Progenitor cell of endocrine pancreas (in vitro differentiated cells): ENCODE data around the gene CTNNA3. TPM values are rescaled to one million over a fixed set of nuclear protein-coding genes. Genes with fewer than 3 reads are reported as not detected.

Experiments used
- DNase-seq: peaks from one replicate; pipeline ENCODE4 v3.0.0; 2021; ENCODE audit warnings: low spot score; ENCODE audit not compliant: unreplicated experiment
- H3K27ac Mint-ChIP-seq: 2 replicates; pipeline ENCODE4 v1.8.0; 2021; ENCODE audit warnings: mild to moderate bottlenecking, moderate library complexity, mixed read lengths
- H3K27me3 Mint-ChIP-seq: 2 replicates; pipeline ENCODE4 v1.8.0; 2021; ENCODE audit warnings: mixed read lengths
- H3K36me3 Mint-ChIP-seq: 2 replicates; pipeline ENCODE4 v1.8.0; 2022; ENCODE audit warnings: mixed read lengths; ENCODE audit not compliant: insufficient read depth
- H3K4me1 Mint-ChIP-seq: 2 replicates; pipeline ENCODE4 v1.8.0; 2021; ENCODE audit warnings: low read depth, mixed read lengths
- H3K4me3 Mint-ChIP-seq: 2 replicates; pipeline ENCODE4 v1.8.0; 2021; ENCODE audit warnings: low read depth, mild to moderate bottlenecking, moderate library complexity, mixed read lengths
- H3K9me3 Mint-ChIP-seq: 2 replicates; pipeline ENCODE4 v1.8.0; 2021; ENCODE audit warnings: low read depth, mixed read lengths
- total RNA-seq: library from RNA; stranded (reverse); gene quantifications from 2 replicates; pipeline ENCODE4 v1.2.1, GENCODE V29; 2021
- TF ChIP-seq, protein P1 (sequence below): fragments of 200-600 bp; sonication (generic); IDR thresholded peaks from one replicate; pipeline ENCODE4 v1.5.0; 2021; ENCODE audit warnings: antibody characterized with exemption, mild to moderate bottlenecking; ENCODE audit not compliant: unreplicated experiment

The CTNNA3 gene
- total RNA-seq, 1 donor from 2014 or later, result 1.7 TPM

GRCh38 chr10:66586897-66587679 lies 1108.9 kb downstream of the CTNNA3 start:
- Mint-ChIP-seq H3K4me3 (no peak overlapping the region), H3K9me3 (peaks cover 9% of the 10 kb centered on the region), H3K36me3 (no peaks in the 10 kb centered on the region), H3K27ac (no peak overlapping the region), H3K27me3 (no peaks in the 10 kb centered on the region), H3K4me1 (peaks cover 5% of the 10 kb centered on the region)
- TF ChIP-seq, protein P1, sequence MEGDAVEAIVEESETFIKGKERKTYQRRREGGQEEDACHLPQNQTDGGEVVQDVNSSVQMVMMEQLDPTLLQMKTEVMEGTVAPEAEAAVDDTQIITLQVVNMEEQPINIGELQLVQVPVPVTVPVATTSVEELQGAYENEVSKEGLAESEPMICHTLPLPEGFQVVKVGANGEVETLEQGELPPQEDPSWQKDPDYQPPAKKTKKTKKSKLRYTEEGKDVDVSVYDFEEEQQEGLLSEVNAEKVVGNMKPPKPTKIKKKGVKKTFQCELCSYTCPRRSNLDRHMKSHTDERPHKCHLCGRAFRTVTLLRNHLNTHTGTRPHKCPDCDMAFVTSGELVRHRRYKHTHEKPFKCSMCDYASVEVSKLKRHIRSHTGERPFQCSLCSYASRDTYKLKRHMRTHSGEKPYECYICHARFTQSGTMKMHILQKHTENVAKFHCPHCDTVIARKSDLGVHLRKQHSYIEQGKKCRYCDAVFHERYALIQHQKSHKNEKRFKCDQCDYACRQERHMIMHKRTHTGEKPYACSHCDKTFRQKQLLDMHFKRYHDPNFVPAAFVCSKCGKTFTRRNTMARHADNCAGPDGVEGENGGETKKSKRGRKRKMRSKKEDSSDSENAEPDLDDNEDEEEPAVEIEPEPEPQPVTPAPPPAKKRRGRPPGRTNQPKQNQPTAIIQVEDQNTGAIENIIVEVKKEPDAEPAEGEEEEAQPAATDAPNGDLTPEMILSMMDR, result no peak
- DNase-seq, result no peak

GRCh38 chr10:66586073-66586472 lies 1109.9 kb downstream of the CTNNA3 start:
- Mint-ChIP-seq H3K4me1 (peaks cover 5% of the 10 kb centered on the region), H3K9me3 (peaks cover 13% of the 10 kb centered on the region), H3K27me3 (no peaks in the 10 kb centered on the region), H3K4me3 (no peak overlapping the region), H3K27ac (no peak overlapping the region), H3K36me3 (no peaks in the 10 kb centered on the region)
- TF ChIP-seq, protein P1, result peak; percentile 34
- no peak for DNase-seq

DNA sequence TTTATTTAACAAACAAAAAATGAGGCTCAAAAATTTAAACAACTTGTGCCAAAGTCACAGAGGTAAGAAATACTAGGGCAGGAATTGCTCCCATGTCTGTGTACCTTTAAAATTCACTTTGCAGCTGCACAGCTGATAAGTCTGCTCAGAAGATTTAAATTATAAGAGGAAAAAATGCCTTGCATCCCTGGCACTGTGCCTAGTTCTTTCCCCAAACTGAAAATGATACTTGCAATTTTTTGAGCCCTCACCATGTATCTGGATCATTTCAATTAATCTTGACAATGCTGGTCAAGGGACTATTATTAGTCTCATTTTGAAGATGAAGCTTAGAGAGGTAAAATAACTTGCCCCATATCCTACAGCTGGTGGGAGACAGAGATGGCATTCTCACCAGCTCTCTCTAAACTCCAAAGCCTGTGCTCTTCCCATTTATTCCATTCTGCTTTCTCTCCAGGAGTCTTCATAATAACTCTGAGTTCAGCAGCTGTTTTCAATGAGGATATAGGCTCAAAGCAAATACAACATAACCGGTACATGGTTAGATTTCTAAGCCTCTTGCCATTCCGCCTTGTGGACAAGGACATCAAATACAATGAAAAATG lies 1120.6 kb downstream of the CTNNA3 start:
- no peaks in the 10 kb centered on the region for H3K27me3 Mint-ChIP-seq
- H3K27ac Mint-ChIP-seq, result no peak overlapping the region
- TF ChIP-seq, protein P1, result no peak
- no peak overlapping the region for H3K4me3 Mint-ChIP-seq
- no peaks in the 10 kb centered on the region for H3K36me3 Mint-ChIP-seq
- peaks cover 1% of the 10 kb centered on the region for H3K4me1 Mint-ChIP-seq
- peaks cover 4% of the 10 kb centered on the region for H3K9me3 Mint-ChIP-seq
- no peak for DNase-seq

GRCh38 chr10:66572700-66573099 lies 1123.3 kb downstream of the CTNNA3 start:
- Mint-ChIP-seq H3K27ac (no peak overlapping the region), H3K4me1 (peaks cover 4% of the 10 kb centered on the region), H3K36me3 (no peaks in the 10 kb centered on the region), H3K9me3 (no peaks in the 10 kb centered on the region), H3K4me3 (no peak overlapping the region), H3K27me3 (no peaks in the 10 kb centered on the region)
- no peak for DNase-seq
- TF ChIP-seq, protein P1, result no peak

DNA sequence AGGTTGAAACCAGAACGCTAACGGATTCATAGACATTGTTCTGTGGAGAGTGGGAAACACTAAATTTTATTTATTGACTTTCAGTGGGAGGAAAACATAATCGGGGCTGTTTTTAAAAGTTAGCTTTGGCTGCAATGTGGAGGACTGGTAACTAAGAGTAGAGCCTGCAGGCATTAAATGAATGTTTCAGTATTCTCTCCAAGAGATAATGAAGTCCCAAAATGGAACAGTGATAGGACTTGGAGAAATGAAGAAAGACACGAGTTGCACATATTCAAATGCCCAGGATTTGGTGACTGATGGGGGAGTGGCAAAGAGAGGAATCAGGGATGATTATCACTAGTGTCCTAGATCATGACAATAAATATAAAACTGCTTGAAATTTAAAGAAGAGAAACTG lies 1130.0 kb downstream of the CTNNA3 start:
- H3K4me3 Mint-ChIP-seq, result no peak overlapping the region
- TF ChIP-seq, protein P1, result no peak
- no peak overlapping the region for H3K27ac Mint-ChIP-seq

More for the DNA sequence above, 1130.0 kb downstream of the CTNNA3 start:
- Mint-ChIP-seq H3K9me3 (no peaks in the 10 kb centered on the region), H3K4me1 (peaks cover 3% of the 10 kb centered on the region), H3K27me3 (no peaks in the 10 kb centered on the region), H3K36me3 (no peaks in the 10 kb centered on the region)
- DNase-seq, result no peak
